Activated naive CD4-positive, alpha-beta T cell (primary cell): ENCODE measurements around the gene DYNLT2.
"Not testable (repeated sequence)": the region's sequence is repeated elsewhere in the genome, so short reads cannot be mapped to it uniquely, and the experiment has no call there.

Experiments used
- DNase-seq, 4 experiments: peaks; one replicate each; lab custom pipeline; 2025; lab: John Stamatoyannopoulos, UW

The DYNLT2 gene

GRCh38 chr6:169701311-169701953 lies 49.9 kb downstream of the DYNLT2 start:
- no peak for DNase-seq

- no peak for DNase-seq
Measured at GRCh38 chr6:169700296-169700695, 51.1 kb downstream of the DYNLT2 start.

- DNase-seq = not testable (repeated sequence)
Measured at GRCh38 chr6:169697115-169697514, 54.3 kb downstream of the DYNLT2 start.

GRCh38 chr6:169695131-169695530 lies 56.2 kb downstream of the DYNLT2 start:
- no peak for DNase-seq

GRCh38 chr6:169692516-169692915 lies 58.9 kb downstream of the DYNLT2 start:
- no peak for DNase-seq

GRCh38 chr6:169691260-169691659 lies 60.1 kb downstream of the DYNLT2 start:
- DNase-seq = no peak
